Measurements from ENCODE around the gene SAMD4A.

The SAMD4A gene

GRCh38 chr14:54716862-54717261, 149.9 kb downstream of the SAMD4A start:
- no peak for DNase-seq (ENCODE audit: low read depth)
- no peak overlapping the region for H3K4me3 ChIP-seq (ENCODE audit: control insufficient read depth, low read depth, low read length)
- TF ChIP-seq CTCF (conservative IDR thresholded peaks at IDR 0.05; ENCODE audit: control insufficient read depth, insufficient read depth, low read depth, low read length): no peak

- TF ChIP-seq CTCF (conservative IDR thresholded peaks at IDR 0.05; ENCODE audit: control insufficient read depth, insufficient read depth, low read depth, low read length): no peak
- H3K4me3 ChIP-seq (ENCODE audit: control insufficient read depth, low read depth, low read length): no peak overlapping the region
- DNase-seq (ENCODE audit: low read depth): no peak
Measured at GRCh38 chr14:54718046-54718445, 151.1 kb downstream of the SAMD4A start.

- no peak for TF ChIP-seq CTCF (conservative IDR thresholded peaks at IDR 0.05; ENCODE audit: control insufficient read depth, insufficient read depth, low read depth, low read length)
- DNase-seq (ENCODE audit: low read depth): no peak
- no peak overlapping the region for H3K4me3 ChIP-seq (ENCODE audit: control insufficient read depth, low read depth, low read length)
Measured at GRCh38 chr14:54719406-54719805, 152.5 kb downstream of the SAMD4A start.

- TF ChIP-seq CTCF (conservative IDR thresholded peaks at IDR 0.05; ENCODE audit: control insufficient read depth, insufficient read depth, low read depth, low read length): peak; percentile 28
- no peak overlapping the region for H3K4me3 ChIP-seq (ENCODE audit: control insufficient read depth, low read depth, low read length)
- peak; percentile 41 for DNase-seq (ENCODE audit: low read depth)
Measured at GRCh38 chr14:54722791-54723432, 156.0 kb downstream of the SAMD4A start.

GRCh38 chr14:54724123-54724522, 157.2 kb downstream of the SAMD4A start:
- DNase-seq (ENCODE audit: low read depth): no peak
- no peak for TF ChIP-seq CTCF (conservative IDR thresholded peaks at IDR 0.05; ENCODE audit: control insufficient read depth, insufficient read depth, low read depth, low read length)

GRCh38 chr14:54724676-54725325, 157.9 kb downstream of the SAMD4A start:
- TF ChIP-seq CTCF (conservative IDR thresholded peaks at IDR 0.05; ENCODE audit: control insufficient read depth, insufficient read depth, low read depth, low read length): no peak
- no peak for DNase-seq (ENCODE audit: low read depth)
- H3K4me3 ChIP-seq (ENCODE audit: control insufficient read depth, low read depth, low read length): no peak overlapping the region

More at GRCh38 chr14:54724123-54724522, 157.2 kb downstream of the SAMD4A start:
- H3K4me3 ChIP-seq (ENCODE audit: control insufficient read depth, low read depth, low read length): no peak overlapping the region
